GM12865 (cell line): Measurements from ENCODE around the gene ZDHHC6.
"Not testable (repeated sequence)": the region's sequence is repeated elsewhere in the genome, so short reads cannot be mapped to it uniquely, and the experiment has no call there.

Source experiments
- DNase-seq: peaks from one replicate; pipeline ENCODE4 v3.0.0; 2010; ENCODE audit warnings: low read depth
- H3K4me3 ChIP-seq: 2 replicates; pipeline ENCODE4 v1.5.1; 2011; ENCODE audit warnings: mild to moderate bottlenecking, low read depth, low read length, control low read depth
- TF ChIP-seq, protein P1 (sequence below): IDR thresholded peaks from 2 replicates; pipeline ENCODE4 v1.5.1; 2011; ENCODE audit warnings: low read length, control low read depth, low read depth, inconsistent platforms; ENCODE audit not compliant: insufficient read depth; ENCODE audit errors: missing control alignments

Gene ZDHHC6

DNA sequence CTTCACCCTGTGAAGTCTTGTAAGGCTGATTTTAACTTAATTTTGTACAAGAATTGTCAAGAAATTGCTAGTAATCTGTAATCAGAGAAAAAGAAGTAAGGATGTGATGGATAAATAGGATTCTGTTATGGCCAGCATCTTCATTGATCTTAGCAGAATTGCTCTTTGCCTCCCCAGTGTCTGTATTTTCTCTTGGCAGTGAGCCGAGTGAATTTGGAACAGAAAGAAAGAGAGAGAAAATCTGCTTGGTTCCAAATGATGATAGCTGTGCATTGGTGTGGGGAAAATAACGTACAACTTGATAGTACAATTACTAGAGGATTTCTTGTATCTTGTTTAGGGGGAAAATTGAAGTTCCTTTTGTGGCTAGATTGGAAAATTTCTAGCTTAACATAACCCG is 34.9 kb upstream of the ZDHHC6 start:
- H3K4me3 ChIP-seq: no peak overlapping the region
- TF ChIP-seq, protein P1, sequence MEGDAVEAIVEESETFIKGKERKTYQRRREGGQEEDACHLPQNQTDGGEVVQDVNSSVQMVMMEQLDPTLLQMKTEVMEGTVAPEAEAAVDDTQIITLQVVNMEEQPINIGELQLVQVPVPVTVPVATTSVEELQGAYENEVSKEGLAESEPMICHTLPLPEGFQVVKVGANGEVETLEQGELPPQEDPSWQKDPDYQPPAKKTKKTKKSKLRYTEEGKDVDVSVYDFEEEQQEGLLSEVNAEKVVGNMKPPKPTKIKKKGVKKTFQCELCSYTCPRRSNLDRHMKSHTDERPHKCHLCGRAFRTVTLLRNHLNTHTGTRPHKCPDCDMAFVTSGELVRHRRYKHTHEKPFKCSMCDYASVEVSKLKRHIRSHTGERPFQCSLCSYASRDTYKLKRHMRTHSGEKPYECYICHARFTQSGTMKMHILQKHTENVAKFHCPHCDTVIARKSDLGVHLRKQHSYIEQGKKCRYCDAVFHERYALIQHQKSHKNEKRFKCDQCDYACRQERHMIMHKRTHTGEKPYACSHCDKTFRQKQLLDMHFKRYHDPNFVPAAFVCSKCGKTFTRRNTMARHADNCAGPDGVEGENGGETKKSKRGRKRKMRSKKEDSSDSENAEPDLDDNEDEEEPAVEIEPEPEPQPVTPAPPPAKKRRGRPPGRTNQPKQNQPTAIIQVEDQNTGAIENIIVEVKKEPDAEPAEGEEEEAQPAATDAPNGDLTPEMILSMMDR: no peak

DNA sequence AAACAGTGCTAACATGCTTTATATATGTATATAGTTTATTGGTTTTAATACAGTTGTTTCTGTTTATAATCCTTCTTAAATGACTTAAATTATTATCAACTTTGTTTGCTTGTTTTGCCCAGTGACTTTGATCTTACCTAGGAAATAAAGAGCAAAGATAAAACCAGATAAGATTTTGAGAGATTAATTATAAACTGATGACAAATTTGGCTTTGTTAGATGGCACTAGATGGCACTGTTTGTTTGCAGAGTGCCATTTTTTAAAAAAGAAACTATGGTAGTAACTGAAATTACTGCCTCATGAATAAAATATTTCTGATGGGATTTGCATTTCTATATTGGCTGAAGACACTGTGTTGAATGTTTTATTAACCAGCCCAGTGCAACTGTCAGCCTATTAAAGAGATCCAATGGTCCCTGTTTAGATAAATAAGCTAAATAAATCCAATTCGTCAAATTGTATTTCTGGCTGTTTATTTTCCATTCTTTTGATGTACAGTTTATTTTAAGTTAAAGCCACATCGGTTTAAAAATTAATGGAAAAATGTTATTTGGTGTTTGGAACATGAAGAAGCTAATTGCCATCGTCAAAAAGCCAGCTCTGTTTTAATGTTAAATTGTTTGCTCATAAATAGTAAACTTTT is 29.0 kb upstream of the ZDHHC6 start:
- TF ChIP-seq, protein P1: peak; percentile 18
- no peak overlapping the region for H3K4me3 ChIP-seq
- DNase-seq: no peak

More for the DNA sequence above, 34.9 kb upstream of the ZDHHC6 start:
- DNase-seq: no peak

DNA sequence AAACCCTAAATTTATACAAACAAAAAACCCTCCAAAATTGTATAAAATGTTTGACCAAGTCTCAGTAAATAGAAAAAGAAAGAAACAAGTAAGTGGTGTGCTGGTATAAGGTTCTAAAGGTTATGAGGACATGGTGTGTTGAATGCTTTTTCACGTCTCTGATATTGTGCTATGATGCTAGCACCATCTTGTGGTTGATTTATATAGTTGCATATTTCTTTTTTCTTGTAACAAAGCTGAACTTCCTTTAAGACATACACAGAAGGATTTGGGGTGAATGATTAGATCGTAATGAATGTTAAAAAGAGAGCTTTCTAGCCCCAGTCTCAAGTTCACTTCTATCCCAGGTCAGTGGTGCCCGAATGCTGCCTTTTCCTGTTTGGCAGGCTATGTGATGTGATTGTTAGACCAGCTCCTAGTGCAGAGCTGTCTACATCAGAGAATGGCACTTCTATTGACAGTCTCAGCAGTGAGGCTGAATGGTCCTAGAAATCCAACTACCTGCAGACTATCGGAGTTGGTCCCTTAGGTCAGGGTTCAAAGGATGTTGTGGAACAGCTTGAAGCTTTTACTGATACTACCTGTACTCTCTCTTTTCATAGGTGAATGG is 25.3 kb upstream of the ZDHHC6 start:
- DNase-seq: peak; percentile 63
- TF ChIP-seq, protein P1: peak; percentile 58
- no peak overlapping the region for H3K4me3 ChIP-seq

DNA sequence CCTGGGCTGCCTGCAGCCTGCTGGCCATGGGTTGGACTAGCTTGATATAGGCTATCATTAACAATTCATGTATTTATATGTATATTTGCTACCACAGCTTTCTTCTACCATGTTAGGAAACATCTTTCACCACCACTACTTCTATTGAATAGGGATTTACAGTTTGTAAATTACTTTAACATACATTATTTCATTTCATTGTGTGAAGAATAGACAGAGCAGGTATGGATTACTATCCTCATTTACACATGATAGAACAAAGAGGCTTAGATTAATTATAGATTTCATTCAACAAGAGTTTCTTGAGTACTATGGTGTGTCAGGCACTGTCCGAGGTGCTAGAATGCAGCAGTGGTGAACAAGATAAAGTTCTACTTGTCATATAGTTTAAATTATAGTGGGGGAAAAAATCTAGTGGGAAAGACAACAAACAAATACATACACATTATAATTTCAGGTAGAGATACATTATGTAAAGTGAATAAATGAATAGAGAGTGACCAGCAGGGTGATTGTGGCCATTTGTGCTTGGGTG is 20.9 kb upstream of the ZDHHC6 start:
- H3K4me3 ChIP-seq: no peak overlapping the region
- TF ChIP-seq, protein P1: no peak
- no peak for DNase-seq

DNA sequence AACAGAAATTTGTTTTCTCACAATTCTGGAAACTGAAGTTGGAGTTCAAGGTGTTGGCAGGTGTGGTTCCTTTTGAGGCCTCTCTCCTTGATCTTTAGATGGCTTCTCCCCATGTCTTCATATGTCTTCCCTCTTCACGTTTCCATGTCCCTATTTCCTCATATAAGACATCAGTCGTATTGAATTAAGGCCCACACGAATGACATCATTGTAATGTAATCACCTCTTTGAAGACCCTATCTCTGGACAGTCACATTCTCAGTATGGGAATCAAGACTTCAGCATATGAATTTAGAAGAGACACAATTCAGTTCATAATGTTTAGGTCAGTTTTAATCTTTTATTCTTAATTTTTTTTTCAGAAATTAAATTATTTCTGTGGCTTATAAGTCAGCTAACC is 20.1 kb upstream of the ZDHHC6 start:
- TF ChIP-seq, protein P1: no peak
- no peak for DNase-seq
- no peak overlapping the region for H3K4me3 ChIP-seq

DNA sequence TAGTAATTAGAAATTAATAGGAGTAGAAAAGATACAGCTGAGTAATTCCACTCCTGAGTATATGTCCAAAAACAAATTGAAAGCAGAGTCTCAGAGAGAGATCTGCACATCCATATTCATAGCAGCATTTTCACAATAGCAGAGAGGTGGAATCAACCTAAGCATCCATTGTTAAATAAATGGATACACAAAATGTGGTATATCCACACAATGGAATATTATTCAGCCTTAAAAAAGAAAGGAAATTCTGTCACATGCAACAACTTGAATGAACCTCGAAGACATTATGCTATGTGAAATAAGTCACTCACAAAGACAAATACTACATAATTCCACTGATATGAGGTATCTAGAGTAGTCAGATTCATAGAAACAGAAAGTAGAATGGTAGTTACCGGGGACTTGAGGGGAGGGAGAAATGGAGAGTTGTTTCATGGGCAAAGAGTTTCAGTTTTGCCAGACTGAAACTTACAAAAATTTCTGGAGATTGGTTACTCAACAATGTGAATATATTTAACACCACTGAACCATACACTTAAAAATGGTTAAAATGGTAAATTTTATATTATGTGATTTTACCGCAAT is 18.7 kb upstream of the ZDHHC6 start:
- no peak for DNase-seq
- TF ChIP-seq, protein P1: no peak
- H3K4me3 ChIP-seq: no peak overlapping the region

DNA sequence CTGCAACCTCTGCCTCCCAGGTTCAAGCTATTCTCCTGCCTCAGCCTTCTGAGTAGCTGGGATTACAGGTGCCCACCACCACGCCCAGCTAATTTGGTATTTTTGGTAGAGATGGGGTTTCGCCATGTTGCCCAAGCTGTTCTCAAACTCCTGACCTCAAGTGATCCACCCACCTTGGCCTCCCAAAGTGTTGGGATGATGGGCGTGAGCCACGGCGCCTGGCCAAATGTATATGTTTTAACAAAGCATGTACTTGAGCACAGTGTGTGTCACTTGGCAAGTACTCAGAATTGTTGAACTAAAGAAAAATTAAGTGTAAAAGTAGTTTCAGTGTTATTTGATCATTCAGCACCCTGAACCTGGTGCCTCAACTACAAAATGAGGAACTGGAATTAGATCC is 17.4 kb upstream of the ZDHHC6 start:
- not testable (repeated sequence) for H3K4me3 ChIP-seq, DNase-seq
